AG09309 (cell line): ENCODE results near the gene MRFAP1.

Source experiments
- DNase-seq: peaks from one replicate; pipeline ENCODE4 v3.0.0-alpha.2; 2010; ENCODE audit warnings: low read depth
- H3K4me3 ChIP-seq: 2 replicates; pipeline ENCODE4 v1.5.1; 2011; ENCODE audit warnings: mild to moderate bottlenecking, low read depth, low read length, moderate library complexity; ENCODE audit not compliant: control insufficient read depth
- CTCF ChIP-seq: IDR thresholded peaks from 2 replicates; pipeline ENCODE4 v1.5.1; 2011; ENCODE audit warnings: mild to moderate bottlenecking, low read depth, low read length, inconsistent platforms; ENCODE audit not compliant: insufficient read depth, control insufficient read depth; ENCODE audit errors: missing control alignments

Gene MRFAP1

GRCh38 chr4:6684656-6685055 is 44.2 kb downstream of the MRFAP1 start:
- no peak for DNase-seq
- no peak overlapping the region for H3K4me3 ChIP-seq
- TF ChIP-seq CTCF: no peak

DNA sequence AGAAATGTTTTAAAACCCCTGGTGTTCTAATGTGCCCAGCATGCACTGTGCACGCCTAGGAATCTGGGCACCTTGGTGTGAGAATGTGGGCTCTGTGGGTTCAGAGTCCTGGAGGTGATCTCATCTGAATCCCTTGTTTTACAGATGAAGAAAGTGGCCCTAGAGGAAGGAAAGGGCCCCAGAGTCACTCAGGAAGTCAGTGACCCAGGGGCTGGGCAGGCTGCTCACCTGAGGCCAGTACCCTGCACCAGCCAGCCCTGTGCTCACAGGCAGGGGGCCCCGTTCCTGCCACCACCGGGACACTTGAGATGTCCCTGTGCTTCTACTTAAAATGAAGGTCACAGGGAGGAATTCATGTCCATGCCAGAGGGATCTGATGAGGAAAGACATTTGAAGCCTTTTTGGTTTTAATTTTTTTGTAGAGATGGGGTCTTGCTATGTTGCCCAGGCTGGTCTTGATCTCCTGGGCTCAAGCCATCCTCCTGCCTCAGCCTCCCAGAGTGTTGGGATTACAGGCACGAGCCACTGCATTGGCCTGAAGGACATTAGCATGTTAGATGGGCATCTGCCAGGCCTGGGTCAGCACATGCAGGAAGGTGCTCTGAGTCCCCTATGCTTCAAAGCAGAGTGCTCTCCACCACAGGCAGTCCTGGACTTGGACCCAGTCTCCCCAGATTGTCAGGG is 45.8 kb downstream of the MRFAP1 start:
- H3K4me3 ChIP-seq: no peak overlapping the region
- DNase-seq: no peak
- no peak for TF ChIP-seq CTCF

DNA sequence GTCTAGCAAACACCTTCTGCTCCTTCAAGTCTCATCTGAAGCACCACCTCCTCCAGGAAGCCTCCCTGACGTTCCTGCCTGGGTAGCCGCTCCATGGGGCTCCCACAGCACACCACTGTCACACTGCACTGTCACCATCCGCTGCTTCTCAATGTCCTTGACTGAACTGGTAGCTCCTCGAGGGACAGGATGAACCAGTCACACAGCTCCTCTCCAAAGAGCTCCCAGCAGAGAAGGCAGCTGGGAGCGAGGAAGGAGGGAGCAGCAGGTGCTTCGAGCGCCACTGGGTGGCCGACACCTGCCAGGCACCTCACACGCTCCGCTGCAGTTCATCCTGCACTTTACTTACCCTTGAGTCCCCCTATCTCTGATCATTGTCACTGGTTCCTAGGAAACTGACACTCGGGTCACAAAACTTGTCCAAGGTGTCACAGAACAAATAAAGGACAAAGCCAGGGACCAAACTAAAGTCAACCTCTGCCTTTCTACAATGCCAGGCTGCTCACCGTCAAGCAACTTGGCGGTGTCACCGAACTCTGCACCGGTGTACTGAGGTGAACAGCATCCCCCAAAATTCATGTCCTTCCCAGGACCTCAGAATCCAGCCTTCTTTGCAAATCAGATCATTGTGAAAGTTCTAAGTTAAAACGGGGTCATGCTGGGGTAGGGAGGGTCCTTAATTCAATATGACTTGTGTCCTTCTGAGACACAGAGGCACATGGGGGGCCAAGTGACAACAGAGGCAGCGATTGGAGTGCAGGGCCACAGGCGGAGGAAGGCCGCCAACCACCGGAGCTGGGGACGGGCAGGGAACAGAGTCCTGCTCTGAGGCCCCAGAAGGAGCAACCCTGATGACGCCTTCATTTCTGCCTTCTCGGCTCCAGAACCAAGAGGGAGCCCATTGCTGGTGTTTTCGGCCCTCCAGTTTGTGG is 47.7 kb downstream of the MRFAP1 start:
- H3K4me3 ChIP-seq: no peak overlapping the region
- TF ChIP-seq CTCF: no peak
- no peak for DNase-seq

DNA sequence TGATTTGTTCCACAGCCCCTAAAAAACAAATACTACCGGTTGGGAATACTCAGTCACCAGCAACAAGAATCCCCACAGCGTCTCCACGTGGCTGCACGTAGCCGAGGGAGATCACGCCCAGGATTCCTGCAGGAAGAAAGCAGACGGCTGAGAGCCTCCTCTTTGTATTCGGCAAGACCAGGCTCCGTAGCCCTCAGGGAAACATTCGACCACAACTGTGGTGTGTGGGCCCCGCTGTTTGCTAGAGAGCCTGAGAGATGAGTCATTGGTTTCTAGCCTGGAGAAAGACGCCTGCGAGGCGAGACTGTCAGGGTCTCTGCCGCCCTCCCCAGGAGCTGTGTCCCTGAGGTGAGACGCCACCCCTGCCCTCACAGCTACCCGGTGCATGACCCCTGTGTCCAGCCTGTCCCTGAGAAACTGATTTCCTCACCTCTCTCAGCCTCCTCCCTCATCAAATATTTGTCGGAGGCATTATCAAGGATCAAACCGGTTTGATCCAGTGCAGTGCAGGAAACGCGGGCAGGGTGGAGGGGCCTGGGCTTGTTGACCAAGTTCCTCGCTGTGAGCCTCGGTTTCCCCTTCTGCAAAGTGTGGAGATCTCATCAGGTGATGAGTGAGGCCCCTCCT is 48.5 kb downstream of the MRFAP1 start:
- no peak overlapping the region for H3K4me3 ChIP-seq
- peak; percentile 31 for TF ChIP-seq CTCF
- peak; percentile 78 for DNase-seq

DNA sequence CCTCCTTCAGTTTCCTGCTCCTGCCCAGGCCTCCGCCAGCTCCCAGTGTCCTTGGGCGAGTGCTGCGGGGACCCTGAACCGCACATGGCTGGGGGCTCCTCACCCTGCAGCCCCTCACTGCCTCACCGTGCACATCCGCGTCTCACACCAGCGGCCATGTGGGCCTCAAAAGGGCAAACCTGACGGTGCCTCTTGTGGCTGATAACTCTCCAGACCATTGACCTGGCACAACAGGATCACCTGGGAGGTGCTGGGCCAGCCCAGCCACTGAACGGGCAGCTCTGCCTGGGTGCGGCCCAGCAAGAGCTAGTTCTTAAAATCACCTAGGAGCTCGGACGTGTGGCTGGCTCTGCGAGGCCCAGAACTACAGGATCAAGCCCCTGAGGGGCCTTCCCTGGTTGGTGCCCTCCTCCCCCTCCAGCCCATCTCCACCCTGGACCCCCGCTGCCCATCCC is 49.0 kb downstream of the MRFAP1 start:
- H3K4me3 ChIP-seq: no peak overlapping the region
- DNase-seq: no peak
- TF ChIP-seq CTCF: no peak
